ENCODE results near the gene SEC24D. TPM values are rescaled to one million over a fixed set of nuclear protein-coding genes. Genes with fewer than 3 reads are reported as not detected.

Gene SEC24D
- polyA plus RNA-seq, 1 experiment, result 80.3 TPM

DNA sequence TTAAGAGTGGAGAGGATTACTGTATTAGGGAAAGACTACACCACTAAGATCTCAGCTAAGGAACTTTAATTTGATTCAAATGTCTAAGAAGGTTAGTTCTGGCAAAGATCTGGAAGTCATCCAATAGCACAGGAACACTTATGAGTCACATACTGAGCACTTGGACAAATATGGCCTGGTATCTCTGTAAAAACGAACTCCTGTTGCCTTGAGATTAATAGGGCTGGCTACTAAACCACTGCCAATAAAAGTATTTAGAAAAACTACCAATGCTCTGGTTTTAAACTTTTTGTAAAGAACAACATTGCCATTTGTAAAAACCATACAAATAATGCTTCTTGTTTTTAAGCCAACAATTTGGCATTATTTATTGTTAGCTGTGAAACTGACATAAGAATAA is 70.5 kb downstream of the SEC24D start:
- ChIA-PET CTCF (interaction anchor here (0.5 to 1.2 kb wide), 5 partner anchors 10 to 349 kb away, joined by 3 read pairs; no protein-coding TSS in a partner anchor), POLR2A (no interaction called here)
- H3K4me3 ChIP-seq (ENCODE audit: low read depth, low read length), result no peak overlapping the region
- peaks cover 14% of the 10 kb centered on the region for H3K36me3 ChIP-seq (ENCODE audit: control insufficient read depth, insufficient read depth, low read length)
- TF ChIP-seq, protein P1, sequence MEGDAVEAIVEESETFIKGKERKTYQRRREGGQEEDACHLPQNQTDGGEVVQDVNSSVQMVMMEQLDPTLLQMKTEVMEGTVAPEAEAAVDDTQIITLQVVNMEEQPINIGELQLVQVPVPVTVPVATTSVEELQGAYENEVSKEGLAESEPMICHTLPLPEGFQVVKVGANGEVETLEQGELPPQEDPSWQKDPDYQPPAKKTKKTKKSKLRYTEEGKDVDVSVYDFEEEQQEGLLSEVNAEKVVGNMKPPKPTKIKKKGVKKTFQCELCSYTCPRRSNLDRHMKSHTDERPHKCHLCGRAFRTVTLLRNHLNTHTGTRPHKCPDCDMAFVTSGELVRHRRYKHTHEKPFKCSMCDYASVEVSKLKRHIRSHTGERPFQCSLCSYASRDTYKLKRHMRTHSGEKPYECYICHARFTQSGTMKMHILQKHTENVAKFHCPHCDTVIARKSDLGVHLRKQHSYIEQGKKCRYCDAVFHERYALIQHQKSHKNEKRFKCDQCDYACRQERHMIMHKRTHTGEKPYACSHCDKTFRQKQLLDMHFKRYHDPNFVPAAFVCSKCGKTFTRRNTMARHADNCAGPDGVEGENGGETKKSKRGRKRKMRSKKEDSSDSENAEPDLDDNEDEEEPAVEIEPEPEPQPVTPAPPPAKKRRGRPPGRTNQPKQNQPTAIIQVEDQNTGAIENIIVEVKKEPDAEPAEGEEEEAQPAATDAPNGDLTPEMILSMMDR (IDR thresholded peaks at IDR 0.05; ENCODE audit: insufficient read depth, low read depth, low read length), result no peak
- H3K27me3 ChIP-seq (ENCODE audit: control insufficient read depth, insufficient read depth, low read length), result no peaks in the 10 kb centered on the region
- DNase-seq (ENCODE audit: low read depth), result peak; percentile 93

GRCh38 chr4:118762730-118763477 is 73.0 kb downstream of the SEC24D start:
- ChIA-PET CTCF (interaction anchor here (0.6 to 1.6 kb wide), 2 partner anchors 31 to 391 kb away, joined by 3 read pairs; no protein-coding TSS in a partner anchor), POLR2A (interaction anchor here (0.5 kb wide), 1 partner anchor 7 kb away, joined by 3 read pairs; no protein-coding TSS in a partner anchor)
- Histone ChIP-seq H3K4me3 (ENCODE audit: low read depth, low read length) (no peak overlapping the region), H3K27me3 (ENCODE audit: control insufficient read depth, insufficient read depth, low read length) (no peaks in the 10 kb centered on the region), H3K36me3 (ENCODE audit: control insufficient read depth, insufficient read depth, low read length) (peaks cover 11% of the 10 kb centered on the region)
- TF ChIP-seq, protein P1 (IDR thresholded peaks at IDR 0.05; ENCODE audit: insufficient read depth, low read depth, low read length), result no peak
- peak; percentile 59 for DNase-seq (ENCODE audit: low read depth)

DNA sequence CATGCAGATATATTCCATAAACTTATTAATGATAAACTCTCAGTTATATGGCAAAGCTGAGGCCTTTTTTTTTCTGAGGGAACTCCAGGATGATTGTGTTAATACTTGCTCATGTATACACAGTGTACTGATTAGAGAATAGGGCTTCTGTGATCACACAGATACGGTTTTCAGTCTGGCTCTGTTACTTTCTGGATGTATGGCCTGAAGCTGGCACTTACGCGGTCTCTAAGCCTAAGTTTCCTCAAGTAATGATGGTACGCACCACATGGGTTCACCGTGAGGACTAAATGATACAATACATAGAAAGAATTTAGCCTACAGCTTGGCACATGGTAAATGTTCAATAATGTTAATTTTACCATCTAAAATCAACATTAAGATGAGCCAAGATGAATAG is 73.8 kb downstream of the SEC24D start:
- TF ChIP-seq, protein P1 (IDR thresholded peaks at IDR 0.05; ENCODE audit: insufficient read depth, low read depth, low read length), result no peak
- POLR2A ChIA-PET, result interaction anchor here (0.6 kb wide), 1 partner anchor 263 kb away, joined by 3 read pairs; no protein-coding TSS in a partner anchor
- CTCF ChIA-PET, result interaction anchor here (1.6 kb wide), 1 partner anchor 30 kb away, joined by 3 read pairs; no protein-coding TSS in a partner anchor
- Histone ChIP-seq H3K27me3 (ENCODE audit: control insufficient read depth, insufficient read depth, low read length) (no peaks in the 10 kb centered on the region), H3K36me3 (ENCODE audit: control insufficient read depth, insufficient read depth, low read length) (peaks cover 11% of the 10 kb centered on the region), H3K4me3 (ENCODE audit: low read depth, low read length) (no peak overlapping the region)
- no peak for DNase-seq (ENCODE audit: low read depth)

DNA sequence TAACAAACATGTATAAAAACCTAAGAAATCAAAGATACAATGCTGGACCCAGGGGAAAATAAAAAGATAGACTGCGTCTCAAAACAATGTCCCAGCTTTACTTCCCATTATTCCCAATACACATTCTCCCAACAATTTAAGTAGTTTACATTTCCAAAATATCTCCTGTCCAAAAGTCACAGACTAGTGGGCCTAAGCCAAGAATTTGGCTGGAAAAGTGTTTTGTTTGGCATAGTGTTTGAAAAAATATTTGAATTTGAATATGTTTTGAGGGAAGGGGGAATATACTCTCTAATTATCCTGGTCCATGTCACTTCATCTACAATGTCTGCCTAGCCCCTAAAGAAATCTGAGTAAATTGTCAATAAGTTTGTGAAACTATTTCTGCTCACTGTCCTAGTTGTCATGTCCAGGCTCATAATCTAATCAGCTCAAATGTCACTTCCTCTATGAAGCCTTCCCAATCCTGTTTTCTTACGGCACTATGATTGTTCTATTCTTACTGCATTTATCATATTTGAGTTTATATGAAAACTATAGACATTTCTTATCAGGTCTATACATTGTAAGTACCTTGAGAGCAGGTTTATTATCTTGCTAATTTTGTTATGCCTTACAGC is 74.4 kb downstream of the SEC24D start:
- no peak for DNase-seq (ENCODE audit: low read depth)
- ChIA-PET CTCF (interaction anchor here (1.6 kb wide), 1 partner anchor 29 kb away, joined by 3 read pairs; no protein-coding TSS in a partner anchor), POLR2A (no interaction called here)
- no peaks in the 10 kb centered on the region for H3K27me3 ChIP-seq (ENCODE audit: control insufficient read depth, insufficient read depth, low read length)
- H3K36me3 ChIP-seq (ENCODE audit: control insufficient read depth, insufficient read depth, low read length), result peaks cover 5% of the 10 kb centered on the region
- TF ChIP-seq, protein P1 (IDR thresholded peaks at IDR 0.05; ENCODE audit: insufficient read depth, low read depth, low read length), result no peak
- H3K4me3 ChIP-seq (ENCODE audit: low read depth, low read length), result no peak overlapping the region

GRCh38 chr4:118760493-118760892 is 75.4 kb downstream of the SEC24D start:
- no peak for DNase-seq (ENCODE audit: low read depth)
- TF ChIP-seq, protein P1 (IDR thresholded peaks at IDR 0.05; ENCODE audit: insufficient read depth, low read depth, low read length), result no peak
- ChIA-PET CTCF (interaction anchor here (0.6 kb wide), 1 partner anchor 379 kb away, joined by 3 read pairs; no protein-coding TSS in a partner anchor), POLR2A (no interaction called here)
- Histone ChIP-seq H3K4me3 (ENCODE audit: low read depth, low read length) (no peak overlapping the region), H3K36me3 (ENCODE audit: control insufficient read depth, insufficient read depth, low read length) (peaks cover 5% of the 10 kb centered on the region), H3K27me3 (ENCODE audit: control insufficient read depth, insufficient read depth, low read length) (no peaks in the 10 kb centered on the region)

Measured in BJ (cell line).